Panc1 (cell line): ENCODE results near the gene CSNK2A2. TPM values are rescaled to one million over a fixed set of nuclear protein-coding genes. Genes with fewer than 3 reads are reported as not detected.

Experiments
- ATAC-seq: fragments of 200-7000 bp; cut with Tn5 transposase; 2 replicates; pipeline ENCODE4 v1.9.1; 2020; ENCODE audit warnings: mild to moderate bottlenecking, moderate library complexity
- BruUV-seq: library from RNA; stranded (reverse); fragments of 400-500 nt; replicated peaks from 2 replicates; lab custom pipeline; 2021; lab: Mats Ljungman, UMichigan
- CTCF ChIA-PET: fragments of 300-600 bp; sonication (Branson Sonifier 250); formaldehyde crosslinking; loops from one replicate; lab custom pipeline; 2022; ENCODE audit warnings: antibody characterized with exemption; lab: Charles Lee
- POLR2A ChIA-PET: fragments of 300-600 bp; sonication (Branson Sonifier 250); formaldehyde crosslinking; loops from one replicate; lab custom pipeline; 2022; ENCODE audit warnings: antibody characterized with exemption; lab: Charles Lee
- DNase-seq: peaks from one replicate; pipeline ENCODE4 v3.0.0-alpha.2; 2010; ENCODE audit warnings: low read depth, low spot score
- H3K27ac ChIP-seq: 2 replicates; pipeline ENCODE4 v1.5.1; 2011; ENCODE audit warnings: mild to moderate bottlenecking, low read length, inconsistent platforms
- H3K27me3 ChIP-seq: fragments of 200-500 bp; sonication (Bioruptor generic); 2 replicates; pipeline ENCODE4 v1.6.0; 2014; ENCODE audit warnings: low read length, inconsistent platforms; ENCODE audit not compliant: control insufficient read depth, insufficient read depth
- H3K36me3 ChIP-seq: fragments of 200-500 bp; sonication (Bioruptor generic); 2 replicates; pipeline ENCODE4 v1.5.1; 2014; ENCODE audit warnings: inconsistent platforms, mild to moderate bottlenecking, low read length, moderate library complexity; ENCODE audit not compliant: control insufficient read depth, insufficient read depth
- H3K4me1 ChIP-seq: 2 replicates; pipeline ENCODE4 v1.5.1; 2011; ENCODE audit warnings: inconsistent platforms, mild to moderate bottlenecking, low read length, moderate library complexity; ENCODE audit not compliant: control insufficient read depth, insufficient read depth
- H3K4me3 ChIP-seq, 2 experiments: 2 replicates each; pipeline ENCODE4 v1.5.1; 2011 to 2012; ENCODE audit warnings: low read depth in 2 of 2, low read length in 2 of 2, mild to moderate bottlenecking in 2 of 2, inconsistent platforms in 1 of 2, moderate library complexity in 1 of 2
- H3K9me3 ChIP-seq: fragments of 200-500 bp; sonication (Bioruptor generic); 2 replicates; pipeline ENCODE4 v1.5.1; 2014; ENCODE audit warnings: low read depth, mild to moderate bottlenecking, inconsistent platforms, low read length, moderate library complexity; ENCODE audit not compliant: control insufficient read depth, insufficient read depth
- CTCF ChIP-seq: fragments of 450-650 bp; IDR thresholded peaks from 2 replicates; pipeline ENCODE4 v1.5.1; 2017; ENCODE audit warnings: mild to moderate bottlenecking
- POLR2AphosphoS5 ChIP-seq: IDR thresholded peaks from 2 replicates; pipeline ENCODE4 v1.6.1; 2012; ENCODE audit warnings: mild to moderate bottlenecking, low read depth, low read length, moderate library complexity
- SIN3A ChIP-seq: IDR thresholded peaks from 2 replicates; pipeline ENCODE4 v1.6.1; 2012; ENCODE audit warnings: low read depth, mild to moderate bottlenecking, low read length, moderate library complexity, borderline replicate concordance; ENCODE audit not compliant: insufficient read depth
- TCF7L2 ChIP-seq: IDR thresholded peaks from 2 replicates; pipeline ENCODE4 v1.6.1; 2011; ENCODE audit warnings: mild to moderate bottlenecking, low read depth, low read length, inconsistent platforms
- in situ Hi-C: cut with HindIII; loops from 2 replicates; pipeline ENCODE4 v1.10.0; 2016; ENCODE audit warnings: low sequenced_read_pairs, low pct_unique_long_range_greater_than_20kb
- intact Hi-C: fragments of 100-400 bp; cut with micrococcal nuclease; formaldehyde crosslinking; loops from one replicate; pipeline ENCODE4 v1.10.0; 2022; ENCODE audit not compliant: unreplicated experiment
- total RNA-seq: library from RNA; stranded (reverse); gene quantifications from one replicate; pipeline ENCODE4 v1.2.1, GENCODE V29; 2021; ENCODE audit not compliant: unreplicated experiment
- TF ChIP-seq, protein P1 (sequence below), 2 experiments: IDR thresholded peaks; 2 replicates each; pipeline ENCODE4 v1.6.1; 2011 to 2012; ENCODE audit warnings: low read depth in 2 of 2, control low read depth in 1 of 2, low read length in 1 of 2, mild to moderate bottlenecking in 1 of 2, moderate library complexity in 1 of 2; ENCODE audit not compliant: insufficient read depth in 1 of 2

CSNK2A2 gene
- total RNA-seq, 1 experiment from 2014 or later: 60.9 TPM

DNA sequence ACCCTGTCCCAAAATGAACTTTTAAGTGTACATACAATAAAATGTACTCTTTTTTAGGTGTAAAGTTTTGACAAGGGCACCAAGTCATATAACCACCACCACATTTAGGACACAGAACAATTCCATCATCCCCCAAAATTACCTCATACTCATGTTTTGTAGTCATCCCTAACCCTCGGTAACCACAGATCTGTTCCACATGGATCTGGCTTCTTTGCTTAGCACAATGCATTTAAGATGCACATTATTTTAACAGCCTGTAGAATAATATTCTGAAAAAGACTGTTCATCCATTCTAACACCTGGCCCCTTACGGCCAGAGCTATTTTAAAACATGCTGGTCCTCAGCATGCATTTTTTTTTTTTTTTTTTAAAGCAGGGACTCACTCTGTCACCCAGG is 43.6 kb downstream of the CSNK2A2 start:
- POLR2A ChIA-PET: no interaction called here
- no TSS peak for BruUV-seq
- H3K4me3 ChIP-seq: no peak overlapping the region
- H3K27me3 ChIP-seq: no peaks in the 10 kb centered on the region
- H3K36me3 ChIP-seq: no peaks in the 10 kb centered on the region
- CTCF ChIA-PET: interaction anchor here (0.6 kb wide), 1 partner anchor 293 kb away, joined by 12 read pairs; no protein-coding TSS in a partner anchor
- H3K27ac ChIP-seq: no peak overlapping the region
- no peak for ATAC-seq
- no peaks in the 10 kb centered on the region for H3K9me3 ChIP-seq
- DNase-seq: no peak
- TF ChIP-seq CTCF (no peak), POLR2AphosphoS5 (no peak), TCF7L2 (no peak), SIN3A (no peak)
- TF ChIP-seq, protein P1, sequence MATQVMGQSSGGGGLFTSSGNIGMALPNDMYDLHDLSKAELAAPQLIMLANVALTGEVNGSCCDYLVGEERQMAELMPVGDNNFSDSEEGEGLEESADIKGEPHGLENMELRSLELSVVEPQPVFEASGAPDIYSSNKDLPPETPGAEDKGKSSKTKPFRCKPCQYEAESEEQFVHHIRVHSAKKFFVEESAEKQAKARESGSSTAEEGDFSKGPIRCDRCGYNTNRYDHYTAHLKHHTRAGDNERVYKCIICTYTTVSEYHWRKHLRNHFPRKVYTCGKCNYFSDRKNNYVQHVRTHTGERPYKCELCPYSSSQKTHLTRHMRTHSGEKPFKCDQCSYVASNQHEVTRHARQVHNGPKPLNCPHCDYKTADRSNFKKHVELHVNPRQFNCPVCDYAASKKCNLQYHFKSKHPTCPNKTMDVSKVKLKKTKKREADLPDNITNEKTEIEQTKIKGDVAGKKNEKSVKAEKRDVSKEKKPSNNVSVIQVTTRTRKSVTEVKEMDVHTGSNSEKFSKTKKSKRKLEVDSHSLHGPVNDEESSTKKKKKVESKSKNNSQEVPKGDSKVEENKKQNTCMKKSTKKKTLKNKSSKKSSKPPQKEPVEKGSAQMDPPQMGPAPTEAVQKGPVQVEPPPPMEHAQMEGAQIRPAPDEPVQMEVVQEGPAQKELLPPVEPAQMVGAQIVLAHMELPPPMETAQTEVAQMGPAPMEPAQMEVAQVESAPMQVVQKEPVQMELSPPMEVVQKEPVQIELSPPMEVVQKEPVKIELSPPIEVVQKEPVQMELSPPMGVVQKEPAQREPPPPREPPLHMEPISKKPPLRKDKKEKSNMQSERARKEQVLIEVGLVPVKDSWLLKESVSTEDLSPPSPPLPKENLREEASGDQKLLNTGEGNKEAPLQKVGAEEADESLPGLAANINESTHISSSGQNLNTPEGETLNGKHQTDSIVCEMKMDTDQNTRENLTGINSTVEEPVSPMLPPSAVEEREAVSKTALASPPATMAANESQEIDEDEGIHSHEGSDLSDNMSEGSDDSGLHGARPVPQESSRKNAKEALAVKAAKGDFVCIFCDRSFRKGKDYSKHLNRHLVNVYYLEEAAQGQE (IDR thresholded peaks at IDR 0.05; ENCODE audit: insufficient read depth in 1 of 2, low read depth in 2 of 2, low read length in 1 of 2): no peak
- H3K4me1 ChIP-seq: no peaks in the 10 kb centered on the region
- in situ Hi-C loops: no loop called here
- intact Hi-C loops: no loop called here

DNA sequence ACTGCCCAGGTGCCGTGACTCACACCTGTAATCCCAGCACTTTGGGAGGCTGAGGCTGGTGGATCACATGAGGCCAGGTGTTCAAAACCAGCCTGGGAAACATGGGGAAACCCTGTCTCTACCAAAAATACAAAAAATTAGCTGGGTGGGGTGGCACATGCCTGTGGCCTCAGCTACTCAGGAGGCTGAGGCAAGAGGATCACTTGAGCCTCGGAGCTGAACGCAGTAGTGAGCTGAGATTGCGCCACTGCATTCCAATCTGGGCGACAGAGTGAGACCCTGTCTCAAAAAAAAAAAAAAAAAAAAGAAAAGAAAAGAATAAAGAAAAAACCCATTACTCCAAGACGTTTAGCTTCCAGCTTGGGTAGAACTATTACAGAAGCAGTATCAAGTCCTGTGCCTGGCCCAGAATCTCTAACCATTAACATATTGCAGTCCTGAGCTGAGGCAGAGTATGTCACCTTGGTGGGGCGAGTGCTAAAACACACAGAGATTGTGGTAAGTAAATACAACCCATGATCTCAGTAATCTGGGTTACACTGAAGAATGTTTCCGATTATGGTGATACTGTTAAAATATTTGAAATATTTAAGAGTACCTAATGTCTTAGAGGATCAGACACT is 45.5 kb downstream of the CSNK2A2 start:
- ATAC-seq: no peak
- DNase-seq: no peak
- H3K4me3 ChIP-seq: no peak overlapping the region
- no peak for TF ChIP-seq SIN3A
- TF ChIP-seq TCF7L2: no peak
- TF ChIP-seq POLR2AphosphoS5: no peak
- TF ChIP-seq, protein P1 (IDR thresholded peaks at IDR 0.05; ENCODE audit: insufficient read depth in 1 of 2, low read depth in 2 of 2, low read length in 1 of 2): no peak
- TF ChIP-seq CTCF: no peak
- in situ Hi-C loops (no loop called here), intact Hi-C loops (no loop called here)
- no peaks in the 10 kb centered on the region for H3K36me3 ChIP-seq
- no peaks in the 10 kb centered on the region for H3K4me1 ChIP-seq
- BruUV-seq: no TSS peak
- no peaks in the 10 kb centered on the region for H3K9me3 ChIP-seq
- no peak overlapping the region for H3K27ac ChIP-seq
- ChIA-PET CTCF (no interaction called here), POLR2A (interaction anchor here (0.6 kb wide), 2 partner anchors 13 to 20 kb away, joined by 3 read pairs; no protein-coding TSS in a partner anchor)
- no peaks in the 10 kb centered on the region for H3K27me3 ChIP-seq
